Ammon's horn (tissue), 1 donor: Measurements from ENCODE around the gene SBF2.

Experiments
- DNase-seq: peaks from one replicate; pipeline ENCODE4 v3.0.0-alpha.2; 2016; ENCODE audit warnings: low spot score

The SBF2 gene

GRCh38 chr11:10293423-10294289, at the start of gene SBF2:
SBF2 (minus strand) TSS chr11:10294219; CDS start chr11:10294069, 150 bp downstream.
- peak; percentile 86 for DNase-seq

GRCh38 chr11:10338287-10338686, 44.3 kb upstream of the SBF2 start:
- DNase-seq: no peak

- no peak for DNase-seq
Observed at GRCh38 chr11:10333490-10333889, 39.5 kb upstream of the SBF2 start.

- DNase-seq: no peak
Observed at GRCh38 chr11:10331548-10332289, 37.7 kb upstream of the SBF2 start.

GRCh38 chr11:10329935-10330334, 35.9 kb upstream of the SBF2 start:
- DNase-seq: no peak

- DNase-seq: no peak
Observed at GRCh38 chr11:10329356-10329755, 35.3 kb upstream of the SBF2 start.

GRCh38 chr11:10328314-10329098, 34.5 kb upstream of the SBF2 start:
- no peak for DNase-seq

GRCh38 chr11:10327254-10327653, 33.2 kb upstream of the SBF2 start:
- no peak for DNase-seq

- no peak for DNase-seq
Observed at GRCh38 chr11:10326012-10326964, 32.3 kb upstream of the SBF2 start.

- no peak for DNase-seq
Observed at GRCh38 chr11:10325277-10326011, 31.4 kb upstream of the SBF2 start.

- DNase-seq: no peak
Observed at GRCh38 chr11:10324474-10324873, 30.5 kb upstream of the SBF2 start.

GRCh38 chr11:10323793-10324170, 29.8 kb upstream of the SBF2 start:
- no peak for DNase-seq

- no peak for DNase-seq
Observed at GRCh38 chr11:10322830-10323792, 29.1 kb upstream of the SBF2 start.

GRCh38 chr11:10322401-10322800, 28.4 kb upstream of the SBF2 start:
- DNase-seq: no peak

- no peak for DNase-seq
Observed at GRCh38 chr11:10320736-10321465, 26.9 kb upstream of the SBF2 start.

- DNase-seq: no peak
Observed at GRCh38 chr11:10319702-10320558, 25.9 kb upstream of the SBF2 start.

- no peak for DNase-seq
Observed at GRCh38 chr11:10318527-10318802, 24.4 kb upstream of the SBF2 start.
